ENCODE measurements around the gene HCFC1. TPM values are rescaled to one million over a fixed set of nuclear protein-coding genes. Genes with fewer than 3 reads are reported as not detected.

Gene HCFC1
- total RNA-seq, 1 donor from 2014 or later: 61.2 TPM

- DNase-seq (ENCODE audit: low read depth) (no peak), FAIRE-seq (no peak)
- TF ChIP-seq CTCF (IDR thresholded peaks at IDR 0.05; ENCODE audit: insufficient read depth, low read depth, low read length) (no peak), EZH2 (IDR thresholded peaks at IDR 0.05; ENCODE audit: insufficient read depth, low read length) (no peak)
- Histone ChIP-seq H3K27me3 (ENCODE audit: insufficient read depth, low read length) (no peaks in the 10 kb centered on the region), H3K4me1 (ENCODE audit: insufficient read depth, low read length) (peaks cover 4% of the 10 kb centered on the region), H3K79me2 (ENCODE audit: insufficient read depth, low read length) (peaks cover 7% of the 10 kb centered on the region), H3K36me3 (ENCODE audit: insufficient read depth, low read length) (peaks cover 6% of the 10 kb centered on the region), H3K9me3 (ENCODE audit: insufficient read depth, low read depth, low read length) (no peaks in the 10 kb centered on the region), H4K20me1 (ENCODE audit: insufficient read depth, low read length) (no peaks in the 10 kb centered on the region), H3K9ac (ENCODE audit: low read length) (no peak overlapping the region), H2AFZ (ENCODE audit: low read depth, low read length) (no peak overlapping the region), H3K4me2 (ENCODE audit: low read length) (no peak overlapping the region), H3K27ac (ENCODE audit: low read depth, low read length) (no peak overlapping the region), H3K4me3 (ENCODE audit: insufficient read depth, low read depth, low read length) (no peak overlapping the region)
- H3K27me3 Mint-ChIP-seq (ENCODE audit: low read depth, unreplicated experiment): no peaks in the 10 kb centered on the region
- no peak overlapping the region for H3K4me3 Mint-ChIP-seq (ENCODE audit: unreplicated experiment)
- peaks cover 2% of the 10 kb centered on the region for H3K4me1 Mint-ChIP-seq (ENCODE audit: low read depth, unreplicated experiment)
- H3K9me3 Mint-ChIP-seq (ENCODE audit: unreplicated experiment): no peaks in the 10 kb centered on the region
- H3K36me3 Mint-ChIP-seq (ENCODE audit: low read depth, unreplicated experiment): peaks cover 5% of the 10 kb centered on the region
- H3K27ac Mint-ChIP-seq (ENCODE audit: unreplicated experiment): no peak overlapping the region
These were observed 16.9 kb downstream of the HCFC1 start for GRCh38 chrX:153954558-153955227.

GRCh38 chrX:153953892-153954557 lies 17.6 kb downstream of the HCFC1 start:
- TF ChIP-seq EZH2 (IDR thresholded peaks at IDR 0.05; ENCODE audit: insufficient read depth, low read length) (no peak), CTCF (IDR thresholded peaks at IDR 0.05; ENCODE audit: insufficient read depth, low read depth, low read length) (no peak)
- Mint-ChIP-seq H3K4me3 (ENCODE audit: unreplicated experiment) (no peak overlapping the region), H3K27me3 (ENCODE audit: low read depth, unreplicated experiment) (no peaks in the 10 kb centered on the region), H3K9me3 (ENCODE audit: unreplicated experiment) (no peaks in the 10 kb centered on the region), H3K4me1 (ENCODE audit: low read depth, unreplicated experiment) (peaks cover 2% of the 10 kb centered on the region), H3K27ac (ENCODE audit: unreplicated experiment) (no peak overlapping the region), H3K36me3 (ENCODE audit: low read depth, unreplicated experiment) (peaks cover 5% of the 10 kb centered on the region)
- H3K27ac ChIP-seq (ENCODE audit: low read depth, low read length): no peak overlapping the region
- no peak for FAIRE-seq
- H3K27me3 ChIP-seq (ENCODE audit: insufficient read depth, low read length): no peaks in the 10 kb centered on the region
- H4K20me1 ChIP-seq (ENCODE audit: insufficient read depth, low read length): no peaks in the 10 kb centered on the region
- no peak overlapping the region for H3K4me3 ChIP-seq (ENCODE audit: insufficient read depth, low read depth, low read length)
- no peak overlapping the region for H2AFZ ChIP-seq (ENCODE audit: low read depth, low read length)
- no peak overlapping the region for H3K4me2 ChIP-seq (ENCODE audit: low read length)
- no peaks in the 10 kb centered on the region for H3K9me3 ChIP-seq (ENCODE audit: insufficient read depth, low read depth, low read length)
- H3K4me1 ChIP-seq (ENCODE audit: insufficient read depth, low read length): peaks cover 4% of the 10 kb centered on the region
- no peak for DNase-seq (ENCODE audit: low read depth)
- peaks cover 7% of the 10 kb centered on the region for H3K79me2 ChIP-seq (ENCODE audit: insufficient read depth, low read length)
- no peak overlapping the region for H3K9ac ChIP-seq (ENCODE audit: low read length)
- peaks cover 6% of the 10 kb centered on the region for H3K36me3 ChIP-seq (ENCODE audit: insufficient read depth, low read length)

GRCh38 chrX:153953342-153953830 lies 18.2 kb downstream of the HCFC1 start:
- peaks cover 5% of the 10 kb centered on the region for H3K36me3 Mint-ChIP-seq (ENCODE audit: low read depth, unreplicated experiment)
- H3K27ac Mint-ChIP-seq (ENCODE audit: unreplicated experiment): peak overlapping the region; percentile 34

More at GRCh38 chrX:153953342-153953830, 18.2 kb downstream of the HCFC1 start:
- TF ChIP-seq EZH2 (IDR thresholded peaks at IDR 0.05; ENCODE audit: insufficient read depth, low read length) (no peak), CTCF (IDR thresholded peaks at IDR 0.05; ENCODE audit: insufficient read depth, low read depth, low read length) (peak; percentile 56)
- Mint-ChIP-seq H3K4me1 (ENCODE audit: low read depth, unreplicated experiment) (peaks cover 2% of the 10 kb centered on the region), H3K9me3 (ENCODE audit: unreplicated experiment) (no peaks in the 10 kb centered on the region), H3K27me3 (ENCODE audit: low read depth, unreplicated experiment) (no peaks in the 10 kb centered on the region), H3K4me3 (ENCODE audit: unreplicated experiment) (no peak overlapping the region)
- Histone ChIP-seq H3K4me1 (ENCODE audit: insufficient read depth, low read length) (peaks cover 4% of the 10 kb centered on the region), H4K20me1 (ENCODE audit: insufficient read depth, low read length) (no peaks in the 10 kb centered on the region), H3K79me2 (ENCODE audit: insufficient read depth, low read length) (peaks cover 7% of the 10 kb centered on the region), H3K9me3 (ENCODE audit: insufficient read depth, low read depth, low read length) (no peaks in the 10 kb centered on the region), H3K9ac (ENCODE audit: low read length) (peak overlapping the region; percentile 35), H3K36me3 (ENCODE audit: insufficient read depth, low read length) (peaks cover 6% of the 10 kb centered on the region), H3K27me3 (ENCODE audit: insufficient read depth, low read length) (no peaks in the 10 kb centered on the region), H3K4me2 (ENCODE audit: low read length) (no peak overlapping the region), H2AFZ (ENCODE audit: low read depth, low read length) (no peak overlapping the region), H3K27ac (ENCODE audit: low read depth, low read length) (no peak overlapping the region), H3K4me3 (ENCODE audit: insufficient read depth, low read depth, low read length) (no peak overlapping the region)
- DNase-seq (ENCODE audit: low read depth) (peak; percentile 14), FAIRE-seq (no peak)
